Measurements from ENCODE around the gene RFX2.

DNA sequence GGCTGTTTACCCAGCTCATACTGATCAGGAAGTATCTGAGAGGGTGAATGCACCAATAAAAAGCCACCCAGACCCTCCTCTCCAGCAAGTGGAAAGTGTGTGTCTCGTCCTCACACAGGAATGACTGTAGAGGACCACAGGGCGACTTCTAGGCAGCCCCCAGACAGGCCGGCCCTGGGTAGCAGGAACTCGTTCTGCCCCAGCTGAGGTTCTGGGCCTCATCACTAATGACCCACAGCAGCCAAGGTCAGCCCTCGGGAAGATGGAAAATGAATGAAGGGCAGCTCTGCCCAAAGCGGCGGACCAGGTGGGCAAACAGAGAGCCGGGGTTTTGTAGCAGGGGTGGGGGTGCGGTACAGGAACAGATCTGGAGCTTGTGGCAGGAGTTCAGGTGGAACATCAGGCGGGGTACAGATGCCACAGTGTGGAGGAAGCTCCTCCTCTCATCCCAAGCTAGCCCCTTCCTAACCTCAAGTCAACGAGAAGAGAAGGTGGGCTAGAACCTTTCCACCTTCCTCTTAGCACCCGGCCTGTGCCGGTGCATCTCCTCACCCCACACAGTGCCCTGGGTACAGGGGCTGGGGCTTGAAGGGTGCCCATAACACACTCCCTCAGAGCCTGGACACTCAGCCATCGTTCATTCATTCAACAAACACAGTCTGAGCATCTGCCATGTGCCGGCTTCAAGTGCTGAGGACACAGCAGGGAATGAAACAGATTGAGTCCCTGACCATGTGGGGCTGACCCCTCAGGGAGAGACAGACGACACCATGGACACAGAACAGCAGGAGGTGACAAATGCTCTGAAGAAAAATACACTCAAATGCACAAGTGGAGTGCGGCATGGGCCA, 36.2 kb downstream of the RFX2 start:
- TF ChIP-seq, protein P1, sequence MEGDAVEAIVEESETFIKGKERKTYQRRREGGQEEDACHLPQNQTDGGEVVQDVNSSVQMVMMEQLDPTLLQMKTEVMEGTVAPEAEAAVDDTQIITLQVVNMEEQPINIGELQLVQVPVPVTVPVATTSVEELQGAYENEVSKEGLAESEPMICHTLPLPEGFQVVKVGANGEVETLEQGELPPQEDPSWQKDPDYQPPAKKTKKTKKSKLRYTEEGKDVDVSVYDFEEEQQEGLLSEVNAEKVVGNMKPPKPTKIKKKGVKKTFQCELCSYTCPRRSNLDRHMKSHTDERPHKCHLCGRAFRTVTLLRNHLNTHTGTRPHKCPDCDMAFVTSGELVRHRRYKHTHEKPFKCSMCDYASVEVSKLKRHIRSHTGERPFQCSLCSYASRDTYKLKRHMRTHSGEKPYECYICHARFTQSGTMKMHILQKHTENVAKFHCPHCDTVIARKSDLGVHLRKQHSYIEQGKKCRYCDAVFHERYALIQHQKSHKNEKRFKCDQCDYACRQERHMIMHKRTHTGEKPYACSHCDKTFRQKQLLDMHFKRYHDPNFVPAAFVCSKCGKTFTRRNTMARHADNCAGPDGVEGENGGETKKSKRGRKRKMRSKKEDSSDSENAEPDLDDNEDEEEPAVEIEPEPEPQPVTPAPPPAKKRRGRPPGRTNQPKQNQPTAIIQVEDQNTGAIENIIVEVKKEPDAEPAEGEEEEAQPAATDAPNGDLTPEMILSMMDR (conservative IDR thresholded peaks at IDR 0.05; ENCODE audit: low read length) = no peak
- no peak for TF ChIP-seq EZH2phosphoT487 (IDR thresholded peaks at IDR 0.05; ENCODE audit: borderline replicate concordance)

Data from Loucy (cell line).